Right cardiac atrium (tissue), 5 donors: ENCODE data around the gene SYT17. TPM values are rescaled to one million over a fixed set of nuclear protein-coding genes. Genes with fewer than 3 reads are reported as not detected.

ENCODE experiments used
- ATAC-seq, 2 donors: fragments of 200-7000 bp; cut with Tn5 transposase; one replicate each; pipeline versions ENCODE4 v1.8.0 to v1.9.1; 2020; ENCODE audit warnings: moderate library complexity in 2 of 2, mild to moderate bottlenecking in 1 of 2
- DNase-seq, 3 donors: peaks; one replicate each; pipeline ENCODE4 v3.0.0-alpha.2; 2020
- H3K27ac ChIP-seq: one replicate; pipeline ENCODE4 v1.5.1; 2013; ENCODE audit warnings: mild to moderate bottlenecking, low read length, control low read depth, moderate library complexity
- H3K27me3 ChIP-seq: one replicate; pipeline ENCODE4 v1.6.1; 2013; ENCODE audit not compliant: control insufficient read depth, insufficient read depth
- H3K4me1 ChIP-seq: one replicate; pipeline ENCODE4 v1.6.1; 2013; ENCODE audit warnings: low read length; ENCODE audit not compliant: control insufficient read depth, insufficient read depth
- H3K4me3 ChIP-seq: one replicate; pipeline ENCODE4 v1.5.1; 2013; ENCODE audit warnings: low read length, control low read depth
- H3K9me3 ChIP-seq: one replicate; pipeline ENCODE4 v1.6.1; 2013; ENCODE audit warnings: low read length; ENCODE audit not compliant: control insufficient read depth
- WGBS: extraction: QIAGEN DNeasy Blood & Tissue Kit; methylation state at CpG from one replicate; pipeline ENCODE4 v1.1.7; 2013; 5-methylcytosine and 5-hydroxymethylcytosine counted together
- intact Hi-C, 4 donors: fragments of 100-400 bp; cut with DNase I; formaldehyde crosslinking; loops; one replicate each; pipeline versions ENCODE4 v1.11.0 to v1.14.0; 2022 to 2023
- long read RNA-seq, 4 donors: library from polyadenylated mRNA; unstranded; transcript quantifications; one replicate each; pipeline ENCODE4 v2.0.0, GENCODE V29; 2020 to 2021
- polyA plus RNA-seq: library from polyadenylated mRNA; stranded (reverse); fragments of 200-250 nt; gene quantifications from one replicate; pipeline ENCODE4 v1.2.3, GENCODE V29; 2013
- total RNA-seq, 4 donors: library from RNA; stranded (reverse); fragmentation: NEBNext Ultra II Directional; extraction: Animal tissue kit (Norgen Biotek cat#: 25700); gene quantifications; one replicate each; pipeline ENCODE4 v1.2.1, GENCODE V29; 2021
- donor health status: healthy with polysubstance abuse.
- donor health status: DM: no; HTN: yes; CAD: no.
- donor health status: DM: no; HTN: no; CAD: no.
- donor health status: DM: no; HTN: yes; CAD: no; lungs with severe emphysema.
- donor health status: DM: yes; HTN: yes; CAD: no.

Gene SYT17
- total RNA-seq, result 1 to 10 TPM in 2 of 4 donors, under 1 TPM in 2; 0.86 to 1.3 (median 1.1) TPM
- 0.68 TPM for polyA plus RNA-seq
- long read RNA-seq, donor 1, partial matches to known transcripts, result 0 of 1 reads
- long read RNA-seq, donor 1, other reads (novel, unspliced or antisense), result 1 of 1 reads
- long read RNA-seq, donor 2, partial matches to known transcripts, result 1 of 1 reads
- long read RNA-seq, donor 2, other reads (novel, unspliced or antisense), result 0 of 1 reads
- long read RNA-seq, donor 3, result 0 reads
- long read RNA-seq, donor 4, result 0 reads

- peak; percentile 78 to 91 (median 91) for DNase-seq
- Histone ChIP-seq H3K9me3 (no peaks in the 10 kb centered on the region), H3K27ac (no peak within 1 kb of the TSS), H3K4me1 (no peaks in the 10 kb centered on the region), H3K4me3 (peak within 1 kb of the TSS; percentile 55), H3K27me3 (no peaks in the 10 kb centered on the region)
- ATAC-seq, result peak; percentile 94
- intact Hi-C loops, result loop anchor here in 1 of 4 donors (5.0 kb wide), 1 partner anchor 81 kb away; no protein-coding TSS in a partner anchor
- under 1% methylated on average over 63 of the region's 63 CpGs for WGBS
Observed at GRCh38 chr16:19167710-19168370, at the start of gene SYT17. SYT17 (plus strand) TSS chr16:19168240; CDS start chr16:19168647, 407 bp downstream.

GRCh38 chr16:19118938-19119431 lies 49.1 kb upstream of the SYT17 start:
- peak in 2 of 3 donors; percentile 56 to 73 for DNase-seq
- intact Hi-C loops, result no loop called here
- H3K4me3 ChIP-seq, result peak overlapping the region; percentile 36
- peaks cover 9% of the 10 kb centered on the region for H3K4me1 ChIP-seq
- no peaks in the 10 kb centered on the region for H3K9me3 ChIP-seq
- no peaks in the 10 kb centered on the region for H3K27me3 ChIP-seq
- peak overlapping the region; percentile 58 for H3K27ac ChIP-seq
- 27% methylated on average over 6 of the region's 6 CpGs for WGBS
- ATAC-seq, result peak; percentile 58 to 76

- peaks cover 9% of the 10 kb centered on the region for H3K4me1 ChIP-seq
- peak overlapping the region; percentile 58 for H3K27ac ChIP-seq
- intact Hi-C loops, result no loop called here
- no peaks in the 10 kb centered on the region for H3K27me3 ChIP-seq
- ATAC-seq (peak; percentile 27 to 45), DNase-seq (no peak)
- 38% methylated on average over 5 of the region's 5 CpGs for WGBS
- H3K9me3 ChIP-seq, result no peaks in the 10 kb centered on the region
- H3K4me3 ChIP-seq, result peak overlapping the region; percentile 36
Observed at GRCh38 chr16:19119564-19119963, 48.5 kb upstream of the SYT17 start.

- DNase-seq (no peak), ATAC-seq (peak in 1 of 2 donors; percentile 12)
- intact Hi-C loops, result no loop called here
- Histone ChIP-seq H3K4me3 (no peak overlapping the region), H3K4me1 (no peaks in the 10 kb centered on the region), H3K27me3 (no peaks in the 10 kb centered on the region), H3K27ac (no peak overlapping the region), H3K9me3 (no peaks in the 10 kb centered on the region)
- WGBS, result 86% methylated on average over 6 of the region's 6 CpGs
Observed at GRCh38 chr16:19123535-19124178, 44.4 kb upstream of the SYT17 start.

GRCh38 chr16:19126300-19126699 lies 41.7 kb upstream of the SYT17 start:
- Histone ChIP-seq H3K27me3 (no peaks in the 10 kb centered on the region), H3K4me1 (no peaks in the 10 kb centered on the region), H3K9me3 (no peaks in the 10 kb centered on the region), H3K27ac (no peak overlapping the region), H3K4me3 (no peak overlapping the region)
- no peak for DNase-seq
- intact Hi-C loops, result no loop called here
- ATAC-seq, result no peak

GRCh38 chr16:19127205-19127604 lies 40.8 kb upstream of the SYT17 start:
- DNase-seq, result no peak
- WGBS, result 54% methylated on average over 3 of the region's 3 CpGs
- Histone ChIP-seq H3K27ac (no peak overlapping the region), H3K9me3 (no peaks in the 10 kb centered on the region), H3K4me3 (no peak overlapping the region), H3K4me1 (peaks cover 2% of the 10 kb centered on the region), H3K27me3 (no peaks in the 10 kb centered on the region)
- ATAC-seq, result no peak
- intact Hi-C loops, result no loop called here

GRCh38 chr16:19127674-19128131 lies 40.3 kb upstream of the SYT17 start:
- Histone ChIP-seq H3K27ac (no peak overlapping the region), H3K4me1 (peaks cover 2% of the 10 kb centered on the region), H3K9me3 (no peaks in the 10 kb centered on the region), H3K4me3 (no peak overlapping the region), H3K27me3 (no peaks in the 10 kb centered on the region)
- no peak for ATAC-seq
- intact Hi-C loops, result no loop called here
- DNase-seq, result no peak
- WGBS, result 63% methylated on average over 3 of the region's 3 CpGs

GRCh38 chr16:19128454-19129200 lies 39.4 kb upstream of the SYT17 start:
- Histone ChIP-seq H3K27me3 (no peaks in the 10 kb centered on the region), H3K4me3 (no peak overlapping the region), H3K27ac (no peak overlapping the region), H3K9me3 (no peaks in the 10 kb centered on the region), H3K4me1 (peaks cover 2% of the 10 kb centered on the region)
- intact Hi-C loops, result no loop called here
- WGBS, result 69% methylated on average over 7 of the region's 7 CpGs
- DNase-seq (no peak), ATAC-seq (no peak)

GRCh38 chr16:19130385-19130784 lies 37.7 kb upstream of the SYT17 start:
- ATAC-seq (no peak), DNase-seq (no peak)
- H3K4me3 ChIP-seq, result no peak overlapping the region
- H3K4me1 ChIP-seq, result peaks cover 2% of the 10 kb centered on the region
- H3K9me3 ChIP-seq, result no peaks in the 10 kb centered on the region
- 75% methylated on average over 7 of the region's 7 CpGs for WGBS
- H3K27me3 ChIP-seq, result no peaks in the 10 kb centered on the region
- intact Hi-C loops, result no loop called here
- peak overlapping the region; percentile 79 for H3K27ac ChIP-seq

- peak; percentile 38 to 78 (median 72) for DNase-seq
- Histone ChIP-seq H3K4me3 (no peak overlapping the region), H3K27ac (peak overlapping the region; percentile 79), H3K9me3 (no peaks in the 10 kb centered on the region), H3K27me3 (no peaks in the 10 kb centered on the region), H3K4me1 (peaks cover 8% of the 10 kb centered on the region)
- intact Hi-C loops, result no loop called here
- 23% methylated on average over 11 of the region's 11 CpGs for WGBS
- peak; percentile 64 to 75 for ATAC-seq
Observed at GRCh38 chr16:19130852-19131824, 36.9 kb upstream of the SYT17 start.
